IMR-90 (cell line): ENCODE measurements around the gene DHRS7C. TPM values are rescaled to one million over a fixed set of nuclear protein-coding genes. Genes with fewer than 3 reads are reported as not detected.

Source experiments
- ATAC-seq: fragments of 200-7000 bp; cut with Tn5 transposase; 2 replicates; pipeline ENCODE4 v1.9.1; 2020; ENCODE audit warnings: low read depth, mild to moderate bottlenecking, moderate library complexity
- BruUV-seq: library from RNA; stranded (reverse); fragments of 400-500 nt; replicated peaks from 2 replicates; lab custom pipeline; 2021; lab: Mats Ljungman, UMichigan
- CTCF ChIA-PET: fragments of 300-600 bp; formaldehyde crosslinking; extraction: SDS; loops from one replicate; lab custom pipeline; 2021; ENCODE audit warnings: antibody characterized with exemption; lab: Yijun Ruan, JAX
- POLR2A ChIA-PET: fragments of 300-600 bp; sonication (Branson Sonifier 250); formaldehyde crosslinking; loops from one replicate; lab custom pipeline; 2022; ENCODE audit warnings: antibody characterized with exemption; ENCODE audit not compliant: unreplicated experiment; lab: Charles Lee
- DNase-seq: peaks from one replicate; pipeline ENCODE4 v3.0.0; 2013
- H2AFZ ChIP-seq: replicated peaks from 2 replicates; pipeline ENCODE3; 2013; ENCODE audit warnings: low read length, mild to moderate bottlenecking; ENCODE audit not compliant: poor library complexity
- H2AK5ac ChIP-seq: 2 replicates; pipeline ENCODE4 v1.6.1; 2013; ENCODE audit warnings: low read depth, low read length, inconsistent platforms
- H2AK9ac ChIP-seq: replicated peaks from 2 replicates; pipeline ENCODE3; 2013; ENCODE audit warnings: mild to moderate bottlenecking, low read depth, low read length, moderate library complexity; ENCODE audit not compliant: poor library complexity
- H2BK120ac ChIP-seq: 2 replicates; pipeline ENCODE4 v1.6.1; 2013; ENCODE audit warnings: low read depth, low read length, inconsistent platforms
- H2BK15ac ChIP-seq: 3 replicates; pipeline ENCODE4 v1.6.1; 2013; ENCODE audit warnings: low read depth, low read length, inconsistent platforms
- H2BK20ac ChIP-seq: 2 replicates; pipeline ENCODE4 v1.6.1; 2013; ENCODE audit warnings: low read depth, mild to moderate bottlenecking, inconsistent platforms, low read length, moderate library complexity
- H2BK5ac ChIP-seq: 2 replicates; pipeline ENCODE4 v1.6.1; 2013; ENCODE audit warnings: mild to moderate bottlenecking, low read depth, low read length, inconsistent platforms; ENCODE audit not compliant: poor library complexity, severe bottlenecking
- H3K14ac ChIP-seq: replicated peaks from 2 replicates; pipeline ENCODE4 v1.6.1; 2013; ENCODE audit warnings: low read depth, low read length, inconsistent platforms
- H3K18ac ChIP-seq: 2 replicates; pipeline ENCODE4 v1.6.1; 2013; ENCODE audit warnings: low read depth, low read length, control low read depth
- H3K23ac ChIP-seq: 2 replicates; pipeline ENCODE4 v1.6.1; 2013; ENCODE audit warnings: low read depth, low read length, inconsistent platforms
- H3K27ac ChIP-seq: 2 replicates; pipeline ENCODE4 v1.5.1; 2013; ENCODE audit warnings: mild to moderate bottlenecking, control low read depth, low read length; ENCODE audit not compliant: insufficient read depth
- H3K27me3 ChIP-seq: 2 replicates; pipeline ENCODE4 v1.6.1; 2013; ENCODE audit warnings: low read length; ENCODE audit not compliant: control insufficient read depth, insufficient read depth
- H3K36me3 ChIP-seq: 2 replicates; pipeline ENCODE4 v1.6.1; 2013; ENCODE audit warnings: low read length, mixed read lengths; ENCODE audit not compliant: control insufficient read depth, insufficient read depth
- H3K4ac ChIP-seq: 2 replicates; pipeline ENCODE4 v1.6.1; 2013; ENCODE audit warnings: low read depth, low read length, inconsistent platforms
- H3K4me1 ChIP-seq: 2 replicates; pipeline ENCODE4 v1.6.1; 2013; ENCODE audit warnings: low read length, mixed read lengths; ENCODE audit not compliant: control insufficient read depth, insufficient read depth
- H3K4me2 ChIP-seq: 2 replicates; pipeline ENCODE4 v1.6.1; 2013; ENCODE audit warnings: low read depth, mild to moderate bottlenecking, control low read depth, low read length, moderate library complexity
- H3K4me3 ChIP-seq: 2 replicates; pipeline ENCODE4 v1.5.1; 2013; ENCODE audit warnings: low read depth, mild to moderate bottlenecking, control low read depth, low read length, moderate library complexity; ENCODE audit not compliant: insufficient read depth
- H3K56ac ChIP-seq: 2 replicates; pipeline ENCODE4 v1.6.1; 2013; ENCODE audit warnings: low read length, inconsistent platforms; ENCODE audit not compliant: insufficient read depth; ENCODE audit errors: extremely low read depth
- H3K79me1 ChIP-seq, 2 experiments: 2 replicates each; pipeline ENCODE4 v1.6.1; 2013; ENCODE audit warnings: low read length in 2 of 2, inconsistent platforms in 1 of 2, low read depth in 1 of 2
- H3K9ac ChIP-seq: 2 replicates; pipeline ENCODE4 v1.6.1; 2013; ENCODE audit warnings: low read depth, low read length, control low read depth
- H3K9me1 ChIP-seq: 2 replicates; pipeline ENCODE4 v1.6.1; 2013; ENCODE audit warnings: low read length, inconsistent platforms; ENCODE audit not compliant: insufficient read depth
- H3K9me3 ChIP-seq: 2 replicates; pipeline ENCODE4 v1.6.1; 2013; ENCODE audit warnings: low read length; ENCODE audit not compliant: control insufficient read depth, insufficient read depth
- H4K20me1 ChIP-seq: 2 replicates; pipeline ENCODE4 v1.6.1; 2013; ENCODE audit warnings: low read length, inconsistent platforms; ENCODE audit not compliant: insufficient read depth
- H4K5ac ChIP-seq: 2 replicates; pipeline ENCODE4 v1.6.1; 2013; ENCODE audit warnings: mild to moderate bottlenecking, low read depth, low read length, control low read depth
- H4K8ac ChIP-seq, 2 experiments: 2 replicates each; pipeline ENCODE4 v1.6.1; 2013; ENCODE audit warnings: low read depth in 2 of 2, low read length in 2 of 2, control low read depth in 1 of 2, inconsistent platforms in 1 of 2
- H4K91ac ChIP-seq: 2 replicates; pipeline ENCODE4 v1.6.1; 2013; ENCODE audit warnings: low read depth, low read length, inconsistent platforms; ENCODE audit not compliant: insufficient read depth
- BHLHE40 ChIP-seq: fragments of 150-350 bp; IDR thresholded peaks from 2 replicates; pipeline ENCODE4 v1.6.1; 2016; ENCODE audit warnings: mild to moderate bottlenecking, low read depth, low read length
- CEBPB ChIP-seq: IDR thresholded peaks from 2 replicates; pipeline ENCODE4 v1.6.1; 2012; ENCODE audit warnings: low read depth, low read length, improper control_type of control experiment
- CHD1 ChIP-seq: IDR thresholded peaks from 2 replicates; pipeline ENCODE4 v1.6.1; 2012; ENCODE audit warnings: low read depth, low read length, improper control_type of control experiment
- FOS ChIP-seq: fragments of 150-350 bp; IDR thresholded peaks from 2 replicates; pipeline ENCODE4 v1.6.1; 2016; ENCODE audit warnings: low read depth, low read length
- MAFK ChIP-seq: IDR thresholded peaks from 2 replicates; pipeline ENCODE4 v1.6.1; 2012; ENCODE audit warnings: low read depth, low read length, improper control_type of control experiment
- MAZ ChIP-seq: IDR thresholded peaks from 2 replicates; pipeline ENCODE4 v1.6.1; 2012; ENCODE audit warnings: low read depth, mild to moderate bottlenecking, low read length, improper control_type of control experiment, moderate library complexity, borderline replicate concordance
- MXI1 ChIP-seq: IDR thresholded peaks from 2 replicates; pipeline ENCODE4 v1.6.1; 2012; ENCODE audit warnings: low read depth, mild to moderate bottlenecking, low read length, moderate library complexity, borderline replicate concordance
- NFE2L2 ChIP-seq: fragments of 150-350 bp; IDR thresholded peaks from 2 replicates; pipeline ENCODE4 v1.6.1; 2016; ENCODE audit warnings: low read depth, mild to moderate bottlenecking, low read length
- POLR2A ChIP-seq: IDR thresholded peaks from 2 replicates; pipeline ENCODE4 v1.6.1; 2012; ENCODE audit warnings: mild to moderate bottlenecking, low read depth, low read length
- RAD21 ChIP-seq: IDR thresholded peaks from 2 replicates; pipeline ENCODE4 v1.6.1; 2012; ENCODE audit warnings: low read length, improper control_type of control experiment
- RCOR1 ChIP-seq: IDR thresholded peaks from 2 replicates; pipeline ENCODE4 v1.6.1; 2012; ENCODE audit warnings: mild to moderate bottlenecking, low read length, improper control_type of control experiment; ENCODE audit not compliant: insufficient replicate concordance
- RFX5 ChIP-seq: IDR thresholded peaks from 2 replicates; pipeline ENCODE4 v1.8.0; 2012; ENCODE audit warnings: low read depth, mild to moderate bottlenecking, low read length, moderate library complexity
- SMC3 ChIP-seq: fragments of 150-350 bp; IDR thresholded peaks from 2 replicates; pipeline ENCODE4 v1.6.1; 2016; ENCODE audit warnings: low read depth, mild to moderate bottlenecking, antibody characterized with exemption, low read length, moderate library complexity
- WGBS, 2 experiments: methylation state at CpG; one replicate each; pipeline versions ENCODE4 v1.1.5 to v1.1.7; 2013; ENCODE audit warnings: missing lambda C conversion rate in 2 of 2; ENCODE audit not compliant: insufficient read length in 1 of 2; ENCODE audit errors: extremely low coverage in 2 of 2; 5-methylcytosine and 5-hydroxymethylcytosine counted together
- dilution Hi-C: fragments of 300-500 bp; cut with HindIII; formaldehyde crosslinking; loops from one replicate; pipeline ENCODE4 v1.14.3; 2018; ENCODE audit warnings: low sequenced_read_pairs; ENCODE audit not compliant: unreplicated experiment
- in situ Hi-C: fragments of 300-500 bp; cut with MboI; formaldehyde crosslinking; loops from 3 replicates; pipeline ENCODE4 v1.14.3; 2019; ENCODE audit warnings: low sequenced_read_pairs, inconsistent platforms, mixed read lengths
- intact Hi-C: fragments of 100-400 bp; cut with micrococcal nuclease; formaldehyde crosslinking; loops from 2 replicates; pipeline ENCODE4 v1.10.0; 2022
- polyA plus RNA-seq, 3 experiments: library from polyadenylated mRNA; depleted of rRNA; stranded (reverse); fragments of >200 nt; gene quantifications; 2 replicates each; pipeline ENCODE4 v1.2.3, GENCODE V29; 2012; ENCODE audit warnings: low replicate concordance in 1 of 3
- total RNA-seq: library from RNA; depleted of rRNA; stranded (reverse); fragments of >200 nt; gene quantifications from 2 replicates; pipeline ENCODE4 v1.2.3, GENCODE V29; 2012
- TF ChIP-seq, protein P1 (sequence below): conservative IDR thresholded peaks from 2 replicates; pipeline ENCODE4 v1.5.1; 2012; ENCODE audit warnings: mild to moderate bottlenecking, low read depth, low read length, improper control_type of control experiment
- TF ChIP-seq, protein P2 (sequence below): fragments of 150-350 bp; IDR thresholded peaks from 2 replicates; pipeline ENCODE4 v1.6.1; 2016; ENCODE audit warnings: low read depth, mild to moderate bottlenecking, low read length, moderate library complexity, borderline replicate concordance
- TF ChIP-seq, protein P3 (sequence below): fragments of 150-350 bp; IDR thresholded peaks from 2 replicates; pipeline ENCODE4 v1.6.1; 2017; ENCODE audit warnings: mild to moderate bottlenecking, antibody characterized with exemption, low read length, low read depth

Gene DHRS7C
- total and polyA plus RNA-seq, 2 of the 4 experiments (the other 2 are of a cell fraction): not detected

DNA sequence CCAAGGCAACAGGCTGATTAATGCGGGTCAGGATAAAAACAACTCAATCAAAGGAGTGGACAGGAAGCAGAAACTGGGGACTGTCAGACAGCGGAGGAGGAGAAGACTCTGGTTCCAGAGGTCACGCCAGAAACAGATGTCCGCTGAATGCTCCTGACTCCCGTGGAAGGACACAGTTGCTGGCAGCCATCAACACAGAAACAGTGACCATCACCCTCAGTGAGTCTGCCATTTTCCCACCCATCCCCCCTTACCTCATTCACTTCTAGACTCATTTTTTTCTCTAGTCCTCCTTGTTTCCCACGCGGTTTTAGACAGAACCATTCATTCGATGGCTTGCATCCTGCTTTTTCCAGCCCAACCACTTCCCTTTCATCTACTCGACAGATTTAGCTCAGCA, 40.9 kb downstream of the DHRS7C start:
- no peaks in the 10 kb centered on the region for H3K27me3 ChIP-seq
- no peaks in the 10 kb centered on the region for H3K79me1 ChIP-seq
- no peaks in the 10 kb centered on the region for H4K20me1 ChIP-seq
- ChIA-PET POLR2A (no interaction called here), CTCF (no interaction called here)
- H2BK15ac ChIP-seq: no peak overlapping the region
- H3K9me3 ChIP-seq: no peaks in the 10 kb centered on the region
- in situ Hi-C loops: no loop called here
- no peak overlapping the region for H4K8ac ChIP-seq
- H3K4me3 ChIP-seq: no peak overlapping the region
- no peak overlapping the region for H2AK9ac ChIP-seq
- H4K5ac ChIP-seq: no peak overlapping the region
- H3K18ac ChIP-seq: no peak overlapping the region
- no TSS peak for BruUV-seq
- dilution Hi-C loops: no loop called here
- ATAC-seq: no peak
- H3K4ac ChIP-seq: no peak overlapping the region
- H2BK120ac ChIP-seq: no peak overlapping the region
- no peak overlapping the region for H4K91ac ChIP-seq
- H3K36me3 ChIP-seq: no peaks in the 10 kb centered on the region
- no peak overlapping the region for H2BK5ac ChIP-seq
- no peaks in the 10 kb centered on the region for H3K4me1 ChIP-seq
- no peaks in the 10 kb centered on the region for H3K9me1 ChIP-seq
- H2AK5ac ChIP-seq: no peak overlapping the region
- intact Hi-C loops: no loop called here
- no peak overlapping the region for H3K56ac ChIP-seq
- no peak overlapping the region for H3K9ac ChIP-seq
- no peak overlapping the region for H3K23ac ChIP-seq
- TF ChIP-seq RAD21 (no peak), FOS (no peak), CEBPB (no peak), SMC3 (no peak), POLR2A (no peak), RFX5 (no peak), RCOR1 (no peak), MAZ (no peak), NFE2L2 (no peak), MAFK (no peak), BHLHE40 (no peak), MXI1 (no peak), CHD1 (no peak)
- TF ChIP-seq, protein P1, sequence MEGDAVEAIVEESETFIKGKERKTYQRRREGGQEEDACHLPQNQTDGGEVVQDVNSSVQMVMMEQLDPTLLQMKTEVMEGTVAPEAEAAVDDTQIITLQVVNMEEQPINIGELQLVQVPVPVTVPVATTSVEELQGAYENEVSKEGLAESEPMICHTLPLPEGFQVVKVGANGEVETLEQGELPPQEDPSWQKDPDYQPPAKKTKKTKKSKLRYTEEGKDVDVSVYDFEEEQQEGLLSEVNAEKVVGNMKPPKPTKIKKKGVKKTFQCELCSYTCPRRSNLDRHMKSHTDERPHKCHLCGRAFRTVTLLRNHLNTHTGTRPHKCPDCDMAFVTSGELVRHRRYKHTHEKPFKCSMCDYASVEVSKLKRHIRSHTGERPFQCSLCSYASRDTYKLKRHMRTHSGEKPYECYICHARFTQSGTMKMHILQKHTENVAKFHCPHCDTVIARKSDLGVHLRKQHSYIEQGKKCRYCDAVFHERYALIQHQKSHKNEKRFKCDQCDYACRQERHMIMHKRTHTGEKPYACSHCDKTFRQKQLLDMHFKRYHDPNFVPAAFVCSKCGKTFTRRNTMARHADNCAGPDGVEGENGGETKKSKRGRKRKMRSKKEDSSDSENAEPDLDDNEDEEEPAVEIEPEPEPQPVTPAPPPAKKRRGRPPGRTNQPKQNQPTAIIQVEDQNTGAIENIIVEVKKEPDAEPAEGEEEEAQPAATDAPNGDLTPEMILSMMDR: no peak
- TF ChIP-seq, protein P2, sequence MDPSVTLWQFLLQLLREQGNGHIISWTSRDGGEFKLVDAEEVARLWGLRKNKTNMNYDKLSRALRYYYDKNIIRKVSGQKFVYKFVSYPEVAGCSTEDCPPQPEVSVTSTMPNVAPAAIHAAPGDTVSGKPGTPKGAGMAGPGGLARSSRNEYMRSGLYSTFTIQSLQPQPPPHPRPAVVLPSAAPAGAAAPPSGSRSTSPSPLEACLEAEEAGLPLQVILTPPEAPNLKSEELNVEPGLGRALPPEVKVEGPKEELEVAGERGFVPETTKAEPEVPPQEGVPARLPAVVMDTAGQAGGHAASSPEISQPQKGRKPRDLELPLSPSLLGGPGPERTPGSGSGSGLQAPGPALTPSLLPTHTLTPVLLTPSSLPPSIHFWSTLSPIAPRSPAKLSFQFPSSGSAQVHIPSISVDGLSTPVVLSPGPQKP: no peak
- TF ChIP-seq, protein P3, sequence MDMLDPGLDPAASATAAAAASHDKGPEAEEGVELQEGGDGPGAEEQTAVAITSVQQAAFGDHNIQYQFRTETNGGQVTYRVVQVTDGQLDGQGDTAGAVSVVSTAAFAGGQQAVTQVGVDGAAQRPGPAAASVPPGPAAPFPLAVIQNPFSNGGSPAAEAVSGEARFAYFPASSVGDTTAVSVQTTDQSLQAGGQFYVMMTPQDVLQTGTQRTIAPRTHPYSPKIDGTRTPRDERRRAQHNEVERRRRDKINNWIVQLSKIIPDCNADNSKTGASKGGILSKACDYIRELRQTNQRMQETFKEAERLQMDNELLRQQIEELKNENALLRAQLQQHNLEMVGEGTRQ: no peak
- H3K14ac ChIP-seq: no peak overlapping the region
- no peak overlapping the region for H3K4me2 ChIP-seq
- H2AFZ ChIP-seq: no peak overlapping the region
- H3K27ac ChIP-seq: no peak overlapping the region
- WGBS, 2 experiments: 27% methylated on average over 4 of the region's 9 CpGs; no CpG with 5 or more reads in 1 of the 2 experiments
- DNase-seq: no peak
- H2BK20ac ChIP-seq: no peak overlapping the region
